Mucosa of descending colon (tissue), 3 donors: ENCODE data around the gene NR2C2. TPM values are rescaled to one million over a fixed set of nuclear protein-coding genes. Genes with fewer than 3 reads are reported as not detected.

Source experiments
- ATAC-seq: fragments of 200-7000 bp; cut with Tn5 transposase; one replicate; pipeline ENCODE4 v1.9.1; 2020; ENCODE audit warnings: mild to moderate bottlenecking, moderate library complexity
- DNase-seq, 3 donors: peaks; one replicate each; pipeline ENCODE4 v3.0.0-alpha.2; 2020
- H3K36me3 ChIP-seq: fragments of 200-600 bp; one replicate; pipeline ENCODE4 v1.8.0; 2021; ENCODE audit warnings: low read depth, mild to moderate bottlenecking
- H3K4me1 ChIP-seq: fragments of 200-600 bp; one replicate; pipeline ENCODE4 v1.8.0; 2021; ENCODE audit warnings: low read depth, mild to moderate bottlenecking
- H3K4me3 ChIP-seq: fragments of 200-600 bp; one replicate; pipeline ENCODE4 v1.8.0; 2021; ENCODE audit warnings: mild to moderate bottlenecking
- H3K9me3 ChIP-seq: fragments of 200-600 bp; one replicate; pipeline ENCODE4 v1.8.0; 2021; ENCODE audit warnings: mild to moderate bottlenecking
- intact Hi-C, 2 donors: fragments of 100-400 bp; cut with DNase I in 1 of 2; cut with micrococcal nuclease in 1 of 2; formaldehyde crosslinking; loops; one replicate each; pipeline versions ENCODE4 v1.11.0 to v1.11.1; 2022; cut with DNase I, micrococcal nuclease
- total RNA-seq, 3 donors: library from RNA; stranded (reverse); fragmentation: NEBNext Ultra II Directional in 2 of 3; extraction: Animal tissue kit (Norgen Biotek cat#: 25700) in 2 of 3; gene quantifications; one replicate each; pipeline versions ENCODE4 v1.2.1 to v1.2.4, GENCODE V29; 2021 to 2023
- TF ChIP-seq, protein P1 (sequence below): fragments of 200-600 bp; IDR thresholded peaks from one replicate; pipeline ENCODE4 v1.8.0; 2022; ENCODE audit warnings: antibody characterized with exemption, mild to moderate bottlenecking
- donor health status: DM: no; HTN: no; CAD: no; lungs with moderate emphysema.
- donor health status: DM: no; HTN: no; CAD: no.
- donor health status: DM: no; HTN: yes; CAD: no.

Gene NR2C2
- total RNA-seq, 3 donors from 2014 or later, result 37.6 to 56.6 (median 53.9) TPM

DNA sequence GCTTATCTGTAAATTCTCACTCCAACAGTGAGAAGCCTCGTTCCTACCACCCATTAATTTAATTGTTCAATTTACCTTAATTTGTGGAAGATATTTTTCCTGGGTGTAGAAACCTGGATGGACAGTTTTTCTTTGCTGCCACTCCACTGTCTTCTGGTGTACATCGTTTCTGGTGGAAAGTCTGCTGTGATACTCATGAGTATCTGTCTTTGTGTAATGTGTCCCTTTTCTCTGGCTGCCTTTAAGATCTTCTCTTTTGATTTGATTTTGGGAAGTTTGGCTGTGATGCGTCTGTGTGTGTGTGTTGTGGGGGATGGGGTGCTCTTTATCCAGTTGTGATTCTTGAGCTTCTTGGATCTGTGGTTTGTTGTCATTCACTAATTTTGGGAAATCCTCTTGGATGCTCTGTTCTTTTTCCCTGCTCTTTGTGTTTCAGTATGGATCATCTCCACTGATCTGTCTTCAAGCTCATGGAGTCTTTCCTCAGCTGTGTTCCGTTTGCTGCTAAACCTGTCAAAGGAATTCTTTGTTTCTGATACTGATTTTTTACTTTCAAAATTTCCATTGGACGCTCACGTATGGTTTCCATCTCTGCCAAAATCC, 42.2 kb upstream of the NR2C2 start:
- intact Hi-C loops, result no loop called here
- DNase-seq (no peak), ATAC-seq (no peak)
- TF ChIP-seq, protein P1, sequence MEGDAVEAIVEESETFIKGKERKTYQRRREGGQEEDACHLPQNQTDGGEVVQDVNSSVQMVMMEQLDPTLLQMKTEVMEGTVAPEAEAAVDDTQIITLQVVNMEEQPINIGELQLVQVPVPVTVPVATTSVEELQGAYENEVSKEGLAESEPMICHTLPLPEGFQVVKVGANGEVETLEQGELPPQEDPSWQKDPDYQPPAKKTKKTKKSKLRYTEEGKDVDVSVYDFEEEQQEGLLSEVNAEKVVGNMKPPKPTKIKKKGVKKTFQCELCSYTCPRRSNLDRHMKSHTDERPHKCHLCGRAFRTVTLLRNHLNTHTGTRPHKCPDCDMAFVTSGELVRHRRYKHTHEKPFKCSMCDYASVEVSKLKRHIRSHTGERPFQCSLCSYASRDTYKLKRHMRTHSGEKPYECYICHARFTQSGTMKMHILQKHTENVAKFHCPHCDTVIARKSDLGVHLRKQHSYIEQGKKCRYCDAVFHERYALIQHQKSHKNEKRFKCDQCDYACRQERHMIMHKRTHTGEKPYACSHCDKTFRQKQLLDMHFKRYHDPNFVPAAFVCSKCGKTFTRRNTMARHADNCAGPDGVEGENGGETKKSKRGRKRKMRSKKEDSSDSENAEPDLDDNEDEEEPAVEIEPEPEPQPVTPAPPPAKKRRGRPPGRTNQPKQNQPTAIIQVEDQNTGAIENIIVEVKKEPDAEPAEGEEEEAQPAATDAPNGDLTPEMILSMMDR, result no peak
- no peaks in the 10 kb centered on the region for H3K36me3 ChIP-seq
- no peaks in the 10 kb centered on the region for H3K4me1 ChIP-seq
- no peak overlapping the region for H3K4me3 ChIP-seq
- H3K9me3 ChIP-seq, result peaks cover 3% of the 10 kb centered on the region

DNA sequence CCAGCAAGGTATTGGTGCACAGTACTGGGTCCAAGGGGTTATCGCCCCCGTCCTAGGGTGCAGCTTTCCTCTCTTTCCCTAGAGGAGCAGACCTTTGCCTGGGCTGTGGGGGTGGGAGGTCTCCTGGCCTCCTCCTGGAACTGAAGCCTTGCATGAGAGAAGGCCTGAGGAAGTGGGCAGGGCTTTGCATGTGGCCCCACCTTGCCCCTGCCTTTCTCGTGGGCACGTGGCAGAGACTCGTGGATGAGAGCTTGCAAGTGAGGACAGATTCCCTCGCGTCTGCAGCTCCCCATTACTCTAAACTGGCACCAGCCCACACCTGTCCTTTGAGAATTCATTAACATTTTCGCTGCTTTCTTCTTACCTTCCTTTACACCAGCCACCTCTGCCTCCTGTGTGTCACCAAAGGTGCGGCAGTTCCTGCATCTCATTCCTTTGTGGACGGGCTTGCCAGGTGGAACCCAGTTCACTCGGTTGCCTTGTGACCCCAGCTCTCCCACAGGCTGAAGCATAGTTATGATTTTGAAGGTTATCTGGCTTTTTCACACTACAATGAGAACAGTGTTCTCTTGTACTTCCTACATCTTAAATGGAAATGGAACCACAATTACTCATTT, 40.9 kb upstream of the NR2C2 start:
- H3K36me3 ChIP-seq, result no peaks in the 10 kb centered on the region
- no peak overlapping the region for H3K4me3 ChIP-seq
- no peak for DNase-seq
- TF ChIP-seq, protein P1, result no peak
- ATAC-seq, result no peak
- intact Hi-C loops, result no loop called here
- H3K4me1 ChIP-seq, result no peaks in the 10 kb centered on the region
- peaks cover 3% of the 10 kb centered on the region for H3K9me3 ChIP-seq

DNA sequence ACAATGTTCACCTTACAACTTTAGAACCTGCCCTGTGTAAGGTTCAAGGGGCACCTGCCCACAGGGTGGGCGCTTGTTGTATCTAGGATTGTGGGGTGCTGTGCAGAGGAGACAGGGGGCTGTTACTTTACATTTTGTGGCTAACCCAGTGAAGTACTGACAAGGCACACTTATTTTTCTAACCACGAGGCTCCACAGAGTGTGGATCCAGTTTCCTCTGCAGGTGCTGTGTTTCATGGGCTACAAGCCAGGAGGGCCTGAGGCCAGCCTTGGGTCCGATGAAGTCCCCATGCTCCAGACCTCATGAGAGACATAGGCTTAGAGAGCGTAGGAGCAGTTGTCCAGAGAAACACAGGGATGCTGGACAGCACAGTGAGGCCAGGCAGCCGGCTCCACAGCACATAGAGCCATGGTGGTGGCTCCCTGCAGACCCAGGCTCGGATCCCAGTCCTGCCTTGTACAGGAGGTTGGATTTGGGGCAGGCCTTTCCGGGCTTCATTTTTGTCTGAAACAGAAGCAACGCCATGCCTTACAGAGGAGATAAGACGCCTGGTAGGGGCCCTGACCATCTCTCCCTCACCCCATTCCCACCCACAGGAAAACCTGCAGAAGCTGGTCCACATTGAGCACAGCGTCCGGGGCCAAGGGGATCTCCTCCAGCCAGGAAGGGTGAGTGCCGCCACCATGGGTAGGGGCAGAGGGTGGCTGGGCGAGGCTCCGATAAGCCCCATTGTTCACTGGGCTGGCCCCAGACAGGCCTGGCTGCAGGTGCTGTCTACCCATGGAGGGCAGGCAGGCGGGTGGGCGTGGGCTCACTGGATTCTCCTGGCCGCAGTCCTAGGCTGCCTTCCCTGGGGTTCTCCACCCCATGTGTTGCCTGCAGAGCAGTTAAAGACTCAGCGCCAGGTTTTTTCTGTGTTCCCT, 40.1 kb upstream of the NR2C2 start:
- ATAC-seq, result peak; percentile 68
- H3K4me3 ChIP-seq, result no peak overlapping the region
- H3K36me3 ChIP-seq, result no peaks in the 10 kb centered on the region
- peaks cover 3% of the 10 kb centered on the region for H3K9me3 ChIP-seq
- H3K4me1 ChIP-seq, result no peaks in the 10 kb centered on the region
- DNase-seq, result no peak
- TF ChIP-seq, protein P1, result no peak
- intact Hi-C loops, result no loop called here

DNA sequence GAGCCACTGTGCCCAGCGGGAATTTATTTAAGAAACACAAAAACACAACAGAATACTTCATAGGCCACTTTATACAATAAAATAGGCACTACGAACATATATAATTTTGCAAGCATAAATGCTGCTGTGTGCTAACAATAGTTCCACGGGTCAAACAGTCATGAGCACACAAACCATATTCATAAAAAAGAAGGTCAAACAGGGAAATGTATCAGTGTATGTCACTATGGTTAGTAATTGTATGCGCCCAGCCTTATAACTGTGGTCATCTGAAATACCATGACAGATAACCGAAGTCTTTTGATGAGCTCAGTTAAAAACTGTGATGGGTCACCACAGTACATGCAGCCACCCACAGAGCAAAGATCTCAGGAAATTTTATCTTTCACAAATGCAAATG, 38.1 kb upstream of the NR2C2 start:
- peaks cover 3% of the 10 kb centered on the region for H3K9me3 ChIP-seq
- DNase-seq (no peak), ATAC-seq (peak; percentile 57)
- no peaks in the 10 kb centered on the region for H3K36me3 ChIP-seq
- no peaks in the 10 kb centered on the region for H3K4me1 ChIP-seq
- no peak overlapping the region for H3K4me3 ChIP-seq
- TF ChIP-seq, protein P1, result no peak
- intact Hi-C loops, result no loop called here

DNA sequence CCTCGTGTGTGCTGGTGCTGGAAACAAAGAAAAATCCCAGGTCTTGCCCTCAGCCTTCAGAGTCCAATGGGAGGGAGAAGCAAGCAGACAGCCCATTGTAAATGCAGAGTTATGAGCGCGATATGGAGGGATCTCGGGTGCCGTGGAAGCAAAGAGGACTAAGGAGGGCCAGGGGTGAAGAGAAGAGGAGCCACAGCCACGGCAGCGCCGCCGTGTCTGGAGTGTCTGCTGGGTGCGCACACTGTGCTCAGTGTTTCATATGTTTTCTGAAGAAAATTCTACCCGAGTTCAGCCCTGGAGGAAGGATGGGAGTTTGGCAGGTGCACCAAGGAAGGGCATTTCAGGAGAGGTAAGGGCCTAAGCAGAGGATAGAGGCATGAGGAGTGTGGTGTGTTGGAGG, 35.7 kb upstream of the NR2C2 start:
- DNase-seq, result no peak
- Histone ChIP-seq H3K4me3 (no peak overlapping the region), H3K4me1 (no peaks in the 10 kb centered on the region), H3K36me3 (no peaks in the 10 kb centered on the region), H3K9me3 (no peaks in the 10 kb centered on the region)
- intact Hi-C loops, result loop anchor here in 1 of 2 donors (10.0 kb wide), 1 partner anchor 117 kb away; no protein-coding TSS in a partner anchor
- ATAC-seq, result no peak
- TF ChIP-seq, protein P1, result no peak
